H9 (cell line): ENCODE measurements around the gene KMT2B. TPM values are rescaled to one million over a fixed set of nuclear protein-coding genes. Genes with fewer than 3 reads are reported as not detected.
A peak's percentile ranks its signal among the peaks of the same experiment; 100 is the strongest.

Experiments used
- DNase-seq: peaks from one replicate; pipeline ENCODE4 v3.0.0-alpha.2; 2017
- H2AFZ ChIP-seq: one replicate; pipeline ENCODE4 v1.6.1; 2013; ENCODE audit warnings: mild to moderate bottlenecking, low read length, control low read depth, moderate library complexity
- H2AK5ac ChIP-seq: 2 replicates; pipeline ENCODE4 v1.6.1; 2013; ENCODE audit warnings: low read length, control low read depth, mixed read lengths; ENCODE audit not compliant: insufficient read length
- H2BK120ac ChIP-seq: one replicate; pipeline ENCODE4 v1.6.1; 2013; ENCODE audit warnings: low read depth, mild to moderate bottlenecking, low read length, control low read depth, inconsistent platforms; ENCODE audit not compliant: poor library complexity, severe bottlenecking
- H2BK12ac ChIP-seq: 2 replicates; pipeline ENCODE4 v1.6.1; 2013; ENCODE audit warnings: low read length, control low read depth, mixed read lengths, low read depth; ENCODE audit not compliant: insufficient read length
- H2BK15ac ChIP-seq: 2 replicates; pipeline ENCODE4 v1.6.1; 2013; ENCODE audit warnings: low read depth, low read length, control low read depth
- H2BK20ac ChIP-seq: one replicate; pipeline ENCODE4 v1.6.1; 2013; ENCODE audit warnings: low read depth, mild to moderate bottlenecking, low read length, control low read depth, inconsistent platforms; ENCODE audit not compliant: poor library complexity, severe bottlenecking
- H2BK5ac ChIP-seq: 2 replicates; pipeline ENCODE4 v1.6.1; 2013; ENCODE audit warnings: low read length, control low read depth, mixed read lengths; ENCODE audit not compliant: insufficient read length
- H3K14ac ChIP-seq: 2 replicates; pipeline ENCODE4 v1.6.1; 2013; ENCODE audit warnings: low read length, control low read depth; ENCODE audit not compliant: insufficient read depth
- H3K18ac ChIP-seq: 2 replicates; pipeline ENCODE4 v1.6.1; 2013; ENCODE audit warnings: low read depth, mild to moderate bottlenecking, mixed read lengths, low read length, control low read depth; ENCODE audit not compliant: insufficient read length
- H3K23ac ChIP-seq: 2 replicates; pipeline ENCODE4 v1.6.1; 2013; ENCODE audit warnings: low read length, control low read depth, mixed read lengths, low read depth; ENCODE audit not compliant: insufficient read length
- H3K23me2 ChIP-seq: 2 replicates; pipeline ENCODE4 v1.6.1; 2013; ENCODE audit warnings: low read depth, mild to moderate bottlenecking, mixed read lengths, low read length, control low read depth; ENCODE audit not compliant: insufficient read length, poor library complexity, severe bottlenecking
- H3K27ac ChIP-seq: 2 replicates; pipeline ENCODE4 v1.5.1; 2013; ENCODE audit warnings: low read length, control low read depth, mixed read lengths, low read depth; ENCODE audit not compliant: insufficient read length
- H3K27me3 ChIP-seq: 2 replicates; pipeline ENCODE4 v1.6.1; 2013; ENCODE audit warnings: low read length, control low read depth, inconsistent platforms; ENCODE audit not compliant: insufficient read depth
- H3K4ac ChIP-seq: 2 replicates; pipeline ENCODE4 v1.6.1; 2013; ENCODE audit warnings: low read depth, mild to moderate bottlenecking, control low read depth, inconsistent platforms, low read length, moderate library complexity
- H3K4me1 ChIP-seq: 2 replicates; pipeline ENCODE4 v1.6.1; 2013; ENCODE audit warnings: low read length, control low read depth, inconsistent platforms; ENCODE audit not compliant: insufficient read depth
- H3K4me2 ChIP-seq: 2 replicates; pipeline ENCODE4 v1.6.1; 2013; ENCODE audit warnings: low read length, control low read depth, mixed read lengths; ENCODE audit not compliant: insufficient read length, insufficient read depth
- H3K56ac ChIP-seq: 2 replicates; pipeline ENCODE4 v1.6.1; 2013; ENCODE audit warnings: low read depth, mild to moderate bottlenecking, mixed read lengths, low read length, control low read depth; ENCODE audit not compliant: insufficient read length
- H3K79me1 ChIP-seq: 2 replicates; pipeline ENCODE4 v1.6.1; 2013; ENCODE audit warnings: low read depth, mild to moderate bottlenecking, moderate library complexity, low read length, control low read depth, inconsistent platforms; ENCODE audit not compliant: insufficient read depth, poor library complexity, severe bottlenecking
- H3K79me2 ChIP-seq: 2 replicates; pipeline ENCODE4 v1.6.1; 2013; ENCODE audit warnings: low read length, control low read depth, inconsistent platforms; ENCODE audit not compliant: insufficient read depth
- H3K9ac ChIP-seq: 2 replicates; pipeline ENCODE4 v1.6.1; 2013; ENCODE audit warnings: low read length, control low read depth, mixed read lengths; ENCODE audit not compliant: insufficient read length; ENCODE audit errors: extremely low read depth
- H3K9me3 ChIP-seq: one replicate; pipeline ENCODE4 v1.6.1; 2013; ENCODE audit warnings: low read depth, low read length, inconsistent platforms; ENCODE audit not compliant: control insufficient read depth
- H3T11ph ChIP-seq: one replicate; pipeline ENCODE4 v1.6.1; 2013; ENCODE audit warnings: mild to moderate bottlenecking, low read length, control low read depth, inconsistent platforms
- H4K20me1 ChIP-seq: one replicate; pipeline ENCODE4 v1.6.1; 2013; ENCODE audit not compliant: control insufficient read depth, insufficient read length, insufficient read depth
- H4K5ac ChIP-seq: 2 replicates; pipeline ENCODE4 v1.6.1; 2013; ENCODE audit warnings: low read depth, mild to moderate bottlenecking, mixed read lengths, low read length, control low read depth; ENCODE audit not compliant: insufficient read length
- H4K8ac ChIP-seq: replicated peaks from 2 replicates; pipeline ENCODE4 v1.6.1; 2013; ENCODE audit warnings: low read length, control low read depth, mixed read lengths, low read depth; ENCODE audit not compliant: insufficient read length
- H4K91ac ChIP-seq: 2 replicates; pipeline ENCODE4 v1.6.1; 2013; ENCODE audit warnings: low read depth, mild to moderate bottlenecking, moderate library complexity, mixed read lengths, low read length, control low read depth; ENCODE audit not compliant: insufficient read length
- H3K27ac Mint-ChIP-seq, 3 experiments: 2 replicates in 2 of 3; 3 replicates in 1 of 3; pipeline ENCODE4 v1.8.0; 2020 to 2021; ENCODE audit warnings: mixed read lengths in 3 of 3, mild to moderate bottlenecking in 1 of 3, moderate library complexity in 1 of 3
- H3K27me3 Mint-ChIP-seq: 2 replicates; pipeline ENCODE4 v1.8.0; 2021; ENCODE audit warnings: low read depth, mild to moderate bottlenecking, moderate library complexity, mixed read lengths
- H3K36me3 Mint-ChIP-seq, 3 experiments: 2 replicates in 2 of 3; 3 replicates in 1 of 3; pipeline ENCODE4 v1.8.0; 2020 to 2021; ENCODE audit warnings: low read depth in 3 of 3, mixed read lengths in 3 of 3; ENCODE audit not compliant: insufficient read depth in 1 of 3
- H3K4me1 Mint-ChIP-seq, 2 experiments: 2 replicates each; pipeline ENCODE4 v1.8.0; 2020; ENCODE audit warnings: mixed read lengths in 2 of 2
- H3K4me3 Mint-ChIP-seq, 2 experiments: 2 replicates in 1 of 2; 3 replicates in 1 of 2; pipeline ENCODE4 v1.8.0; 2020 to 2021; ENCODE audit warnings: mild to moderate bottlenecking in 2 of 2, mixed read lengths in 2 of 2, moderate library complexity in 1 of 2
- H3K9me3 Mint-ChIP-seq, 2 experiments: 2 replicates in 1 of 2; 3 replicates in 1 of 2; pipeline ENCODE4 v1.8.0; 2020; ENCODE audit warnings: mild to moderate bottlenecking in 2 of 2, mixed read lengths in 2 of 2, moderate library complexity in 1 of 2
- CTCF ChIP-seq: fragments of 200-600 bp; sonication (generic); conservative IDR thresholded peaks from 3 replicates; pipeline ENCODE4 v1.8.0; 2021; ENCODE audit warnings: antibody characterized with exemption, mild to moderate bottlenecking
- WGBS: extraction: QIAGEN DNeasy Blood & Tissue Kit; methylation state at CpG from one replicate; pipeline ENCODE4 v1.1.7; 2013; ENCODE audit warnings: missing lambda C conversion rate, low lambda C conversion rate, mixed read lengths; ENCODE audit not compliant: insufficient read length; ENCODE audit errors: extremely low coverage; 5-methylcytosine and 5-hydroxymethylcytosine counted together
- total RNA-seq: library from RNA; stranded (reverse); gene quantifications from 2 replicates; pipeline ENCODE4 v1.2.1, GENCODE V29; 2021

KMT2B gene
- total RNA-seq, 1 experiment from 2014 or later: 47.7 TPM

GRCh38 chr19:35785339-35785627 lies 67.5 kb downstream of the KMT2B start:
- Histone ChIP-seq H3K23me2 (peaks cover 7% of the 10 kb centered on the region), H2AK5ac (no peak overlapping the region), H3T11ph (no peak overlapping the region), H3K56ac (no peak overlapping the region), H2BK5ac (no peak overlapping the region), H3K9me3 (no peaks in the 10 kb centered on the region), H3K4ac (no peak overlapping the region), H4K91ac (no peak overlapping the region), H3K14ac (peak overlapping the region; percentile 41; the same call in 1 of the 2 replicates), H3K9ac (peak overlapping the region; percentile 15), H3K27me3 (no peaks in the 10 kb centered on the region), H3K79me1 (no peaks in the 10 kb centered on the region), H2AFZ (no peak overlapping the region), H4K5ac (no peak overlapping the region), H2BK12ac (no peak overlapping the region), H3K4me2 (peak overlapping the region; percentile 80), H3K18ac (no peak overlapping the region), H3K4me1 (no peaks in the 10 kb centered on the region), H3K79me2 (no peaks in the 10 kb centered on the region), H3K23ac (no peak overlapping the region), H2BK15ac (no peak overlapping the region), H4K8ac (no peak overlapping the region), H2BK120ac (no peak overlapping the region), H2BK20ac (no peak overlapping the region), H4K20me1 (no peaks in the 10 kb centered on the region), H3K27ac (no peak overlapping the region)
- H3K27ac Mint-ChIP-seq: no peak overlapping the region
- H3K27me3 Mint-ChIP-seq: peaks cover 1% of the 10 kb centered on the region; the same call in 1 of the 2 replicates
- no peak for DNase-seq
- H3K4me1 Mint-ChIP-seq: peaks cover 23 to 40% of the 10 kb centered on the region in 2 experiments
- peaks cover 0 to 5% (median 2%) of the 10 kb centered on the region in 3 experiments; a peak in 2 of 7 replicates for H3K36me3 Mint-ChIP-seq
- no peaks in the 10 kb centered on the region; a peak in 1 of 5 replicates for H3K9me3 Mint-ChIP-seq
- WGBS: no CpG with 5 or more reads among the region's 10 CpGs
- peak overlapping the region; percentile 60 to 68 for H3K4me3 Mint-ChIP-seq
- TF ChIP-seq CTCF: no peak
